Measurements from ENCODE around the gene ALOX12B. TPM values are rescaled to one million over a fixed set of nuclear protein-coding genes. Genes with fewer than 3 reads are reported as not detected.
"Not testable (repeated sequence)": the region's sequence is repeated elsewhere in the genome, so short reads cannot be mapped to it uniquely, and the experiment has no call there.

The ALOX12B gene
- total RNA-seq, 2 experiments from 2014 or later, result 0.27 to 0.31 TPM

- Mint-ChIP-seq H3K27me3 (peaks cover 62% of the 10 kb centered on the region), H3K4me3 (no peak overlapping the region), H3K27ac (no peak overlapping the region)
These were observed 29.3 kb upstream of the ALOX12B start for GRCh38 chr17:8116776-8117175.

GRCh38 chr17:8110907-8111306 lies 23.4 kb upstream of the ALOX12B start:
- peaks cover 3% of the 10 kb centered on the region for H3K4me1 Mint-ChIP-seq
- no peaks in the 10 kb centered on the region for H3K9me3 Mint-ChIP-seq
- no peak overlapping the region for H3K27ac Mint-ChIP-seq
- peaks cover 47% of the 10 kb centered on the region for H3K27me3 Mint-ChIP-seq
- no peak for DNase-seq
- H3K4me3 Mint-ChIP-seq, result no peak overlapping the region
- CTCF ChIA-PET, result interaction anchor here (0.6 to 2.9 kb wide), 19 partner anchors 8 to 640 kb away, joined by 3 to 32 read pairs (median 3); partner anchors contain the start of genes ALOXE3, TP53 and WRAP53
- POLR2A ChIA-PET, result no interaction called here
- no peaks in the 10 kb centered on the region for H3K36me3 Mint-ChIP-seq (ENCODE audit: low read depth)

More at GRCh38 chr17:8116776-8117175, 29.3 kb upstream of the ALOX12B start:
- ChIA-PET CTCF (interaction anchor here (1.0 to 5.8 kb wide), 4 partner anchors 13 to 82 kb away, joined by 3 to 27 read pairs (median 4); no protein-coding TSS in a partner anchor), POLR2A (no interaction called here)
- Mint-ChIP-seq H3K4me1 (peaks cover 36% of the 10 kb centered on the region), H3K9me3 (no peaks in the 10 kb centered on the region), H3K36me3 (ENCODE audit: low read depth) (no peaks in the 10 kb centered on the region)
- no peak for DNase-seq

GRCh38 chr17:8110456-8110804 lies 22.9 kb upstream of the ALOX12B start:
- Mint-ChIP-seq H3K9me3 (no peaks in the 10 kb centered on the region), H3K27ac (no peak overlapping the region), H3K4me1 (peaks cover 3% of the 10 kb centered on the region), H3K36me3 (ENCODE audit: low read depth) (no peaks in the 10 kb centered on the region), H3K27me3 (peaks cover 43% of the 10 kb centered on the region), H3K4me3 (no peak overlapping the region)
- no peak for DNase-seq
- POLR2A ChIA-PET, result no interaction called here
- CTCF ChIA-PET, result interaction anchor here (0.6 to 2.9 kb wide), 19 partner anchors 9 to 639 kb away, joined by 3 to 32 read pairs (median 3); partner anchors contain the start of genes ALOXE3, TP53 and WRAP53

- ChIA-PET CTCF (interaction anchor here (0.5 to 2.9 kb wide), 17 partner anchors 9 to 499 kb away, joined by 3 to 32 read pairs (median 4); partner anchors contain the start of genes ALOXE3, TP53 and WRAP53), POLR2A (no interaction called here)
- DNase-seq, result peak; percentile 79
- H3K4me3 Mint-ChIP-seq, result peak overlapping the region; percentile 17
- peaks cover 37% of the 10 kb centered on the region for H3K27me3 Mint-ChIP-seq
- no peak overlapping the region for H3K27ac Mint-ChIP-seq
- peaks cover 6% of the 10 kb centered on the region for H3K4me1 Mint-ChIP-seq
- H3K9me3 Mint-ChIP-seq, result no peaks in the 10 kb centered on the region
- no peaks in the 10 kb centered on the region for H3K36me3 Mint-ChIP-seq (ENCODE audit: low read depth)
These were observed 22.3 kb upstream of the ALOX12B start for GRCh38 chr17:8109661-8110455.

GRCh38 chr17:8108972-8109660 lies 21.6 kb upstream of the ALOX12B start:
- Mint-ChIP-seq H3K36me3 (ENCODE audit: low read depth) (no peaks in the 10 kb centered on the region), H3K4me1 (peaks cover 6% of the 10 kb centered on the region), H3K9me3 (no peaks in the 10 kb centered on the region), H3K4me3 (no peak overlapping the region), H3K27me3 (peaks cover 31% of the 10 kb centered on the region), H3K27ac (no peak overlapping the region)
- CTCF ChIA-PET, result interaction anchor here (0.5 to 2.9 kb wide), 8 partner anchors 10 to 49 kb away, joined by 3 to 32 read pairs (median 4); partner anchors contain the start of gene ALOXE3
- DNase-seq, result no peak
- POLR2A ChIA-PET, result no interaction called here

GRCh38 chr17:8106980-8107379 lies 19.5 kb upstream of the ALOX12B start:
- H3K9me3 Mint-ChIP-seq; H3K27ac Mint-ChIP-seq; H3K4me3 Mint-ChIP-seq; H3K4me1 Mint-ChIP-seq; CTCF ChIA-PET; DNase-seq; H3K36me3 Mint-ChIP-seq (ENCODE audit: low read depth); POLR2A ChIA-PET: not testable (repeated sequence)
- H3K27me3 Mint-ChIP-seq, result peaks cover 20% of the 10 kb centered on the region

GRCh38 chr17:8105957-8106398 lies 18.5 kb upstream of the ALOX12B start:
- H3K27me3 Mint-ChIP-seq, result peaks cover 12% of the 10 kb centered on the region
- no peaks in the 10 kb centered on the region for H3K36me3 Mint-ChIP-seq (ENCODE audit: low read depth)
- ChIA-PET CTCF (interaction anchor here (1.0 to 2.6 kb wide), 4 partner anchors 12 to 46 kb away, joined by 4 to 15 read pairs (median 6); no protein-coding TSS in a partner anchor), POLR2A (no interaction called here)
- peaks cover 6% of the 10 kb centered on the region for H3K4me1 Mint-ChIP-seq
- no peaks in the 10 kb centered on the region for H3K9me3 Mint-ChIP-seq
- no peak overlapping the region for H3K27ac Mint-ChIP-seq
- no peak overlapping the region for H3K4me3 Mint-ChIP-seq
- DNase-seq, result no peak

- no peak for DNase-seq
- H3K27me3 Mint-ChIP-seq, result peaks cover 10% of the 10 kb centered on the region
- H3K36me3 Mint-ChIP-seq (ENCODE audit: low read depth), result no peaks in the 10 kb centered on the region
- H3K4me1 Mint-ChIP-seq, result peaks cover 3% of the 10 kb centered on the region
- POLR2A ChIA-PET, result no interaction called here
- CTCF ChIA-PET, result interaction anchor here (1.0 to 2.6 kb wide), 6 partner anchors 11 to 45 kb away, joined by 3 to 15 read pairs (median 5); no protein-coding TSS in a partner anchor
- H3K4me3 Mint-ChIP-seq, result no peak overlapping the region
- H3K27ac Mint-ChIP-seq, result no peak overlapping the region
- no peaks in the 10 kb centered on the region for H3K9me3 Mint-ChIP-seq
These were observed 17.4 kb upstream of the ALOX12B start for GRCh38 chr17:8104911-8105310.

- peaks cover 3% of the 10 kb centered on the region for H3K4me1 Mint-ChIP-seq
- POLR2A ChIA-PET, result no interaction called here
- no peak overlapping the region for H3K4me3 Mint-ChIP-seq
- H3K9me3 Mint-ChIP-seq, result no peaks in the 10 kb centered on the region
- H3K27ac Mint-ChIP-seq, result no peak overlapping the region
- no peaks in the 10 kb centered on the region for H3K36me3 Mint-ChIP-seq (ENCODE audit: low read depth)
- peaks cover 10% of the 10 kb centered on the region for H3K27me3 Mint-ChIP-seq
- no peak for DNase-seq
- CTCF ChIA-PET, result interaction anchor here (0.7 to 2.6 kb wide), 7 partner anchors 10 to 280 kb away, joined by 3 to 15 read pairs (median 3); no protein-coding TSS in a partner anchor
These were observed 16.0 kb upstream of the ALOX12B start for GRCh38 chr17:8103549-8103948.

GRCh38 chr17:8101721-8102120 lies 14.2 kb upstream of the ALOX12B start:
- Mint-ChIP-seq H3K27ac (no peak overlapping the region), H3K9me3 (no peaks in the 10 kb centered on the region), H3K36me3 (ENCODE audit: low read depth) (no peaks in the 10 kb centered on the region), H3K4me1 (peaks cover 3% of the 10 kb centered on the region), H3K4me3 (no peak overlapping the region), H3K27me3 (peaks cover 7% of the 10 kb centered on the region)
- ChIA-PET POLR2A (no interaction called here), CTCF (interaction anchor here (0.6 to 1.4 kb wide), 5 partner anchors 9 to 36 kb away, joined by 3 to 4 read pairs (median 4); no protein-coding TSS in a partner anchor)
- DNase-seq, result no peak

GRCh38 chr17:8100763-8101162 lies 13.2 kb upstream of the ALOX12B start:
- POLR2A ChIA-PET, result no interaction called here
- CTCF ChIA-PET, result interaction anchor here (0.9 to 1.4 kb wide), 5 partner anchors 10 to 36 kb away, joined by 3 to 4 read pairs (median 4); no protein-coding TSS in a partner anchor
- no peak overlapping the region for H3K4me3 Mint-ChIP-seq

GRCh38 chr17:8100111-8100510 lies 12.6 kb upstream of the ALOX12B start:
- H3K27me3 Mint-ChIP-seq, result peaks cover 8% of the 10 kb centered on the region
- H3K27ac Mint-ChIP-seq, result no peak overlapping the region
- H3K4me3 Mint-ChIP-seq, result no peak overlapping the region
- peaks cover 3% of the 10 kb centered on the region for H3K4me1 Mint-ChIP-seq
- H3K36me3 Mint-ChIP-seq (ENCODE audit: low read depth), result no peaks in the 10 kb centered on the region
- no peak for DNase-seq
- POLR2A ChIA-PET, result no interaction called here
- CTCF ChIA-PET, result interaction anchor here (0.9 to 2.0 kb wide), 3 partner anchors 10 to 19 kb away, joined by 3 to 6 read pairs (median 4); no protein-coding TSS in a partner anchor
- no peaks in the 10 kb centered on the region for H3K9me3 Mint-ChIP-seq

More at GRCh38 chr17:8100763-8101162, 13.2 kb upstream of the ALOX12B start:
- Mint-ChIP-seq H3K4me1 (peaks cover 3% of the 10 kb centered on the region), H3K36me3 (ENCODE audit: low read depth) (no peaks in the 10 kb centered on the region), H3K9me3 (no peaks in the 10 kb centered on the region), H3K27me3 (peaks cover 6% of the 10 kb centered on the region), H3K27ac (peak overlapping the region; percentile 47)
- no peak for DNase-seq
